Nephron (organoid): ENCODE results near the gene RRP36.

Experiments used
- H3K27ac Mint-ChIP-seq, 3 experiments: 2 replicates each; pipeline ENCODE4 v1.8.0; 2020; ENCODE audit warnings: mixed read lengths in 3 of 3, mild to moderate bottlenecking in 2 of 3, moderate library complexity in 1 of 3
- H3K27me3 Mint-ChIP-seq: 2 replicates; pipeline ENCODE4 v1.8.0; 2021; ENCODE audit warnings: low read depth, mild to moderate bottlenecking, moderate library complexity, mixed read lengths
- H3K36me3 Mint-ChIP-seq: 2 replicates; pipeline ENCODE4 v1.8.0; 2020; ENCODE audit warnings: low read depth, mixed read lengths
- H3K4me1 Mint-ChIP-seq: 2 replicates; pipeline ENCODE4 v1.8.0; 2020; ENCODE audit warnings: mixed read lengths
- H3K4me3 Mint-ChIP-seq, 3 experiments: 2 replicates each; pipeline ENCODE4 v1.8.0; 2020; ENCODE audit warnings: mild to moderate bottlenecking in 3 of 3, mixed read lengths in 3 of 3, moderate library complexity in 2 of 3
- H3K9me3 Mint-ChIP-seq: 2 replicates; pipeline ENCODE4 v1.8.0; 2020; ENCODE audit warnings: mixed read lengths
- TF ChIP-seq, protein P1 (sequence below), 3 experiments: fragments of 200-600 bp; sonication (generic); IDR thresholded peaks; one replicate each; pipeline ENCODE4 v1.5.0; 2021; ENCODE audit warnings: antibody characterized with exemption in 3 of 3; ENCODE audit not compliant: unreplicated experiment in 3 of 3

The RRP36 gene

DNA sequence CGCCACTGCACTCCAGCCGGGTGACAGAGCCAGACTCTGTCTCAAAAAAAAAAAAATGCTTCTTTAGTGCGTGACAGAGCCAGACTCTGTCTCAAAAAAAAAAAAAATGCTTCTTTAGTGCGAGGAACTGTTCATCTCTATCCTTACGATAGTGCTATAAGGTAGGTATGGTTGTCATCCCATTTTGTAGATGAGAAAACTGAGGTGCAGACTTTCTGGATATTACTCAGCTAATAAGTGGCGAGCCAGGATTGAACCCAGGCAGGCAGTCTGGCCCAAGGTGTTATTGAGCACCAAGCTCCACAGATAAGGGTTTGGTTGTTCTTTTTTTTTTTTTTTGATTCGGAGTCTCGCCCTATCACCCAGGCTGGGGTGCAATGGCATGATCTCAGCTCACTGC is 19.6 kb upstream of the RRP36 start:
- TF ChIP-seq, protein P1, sequence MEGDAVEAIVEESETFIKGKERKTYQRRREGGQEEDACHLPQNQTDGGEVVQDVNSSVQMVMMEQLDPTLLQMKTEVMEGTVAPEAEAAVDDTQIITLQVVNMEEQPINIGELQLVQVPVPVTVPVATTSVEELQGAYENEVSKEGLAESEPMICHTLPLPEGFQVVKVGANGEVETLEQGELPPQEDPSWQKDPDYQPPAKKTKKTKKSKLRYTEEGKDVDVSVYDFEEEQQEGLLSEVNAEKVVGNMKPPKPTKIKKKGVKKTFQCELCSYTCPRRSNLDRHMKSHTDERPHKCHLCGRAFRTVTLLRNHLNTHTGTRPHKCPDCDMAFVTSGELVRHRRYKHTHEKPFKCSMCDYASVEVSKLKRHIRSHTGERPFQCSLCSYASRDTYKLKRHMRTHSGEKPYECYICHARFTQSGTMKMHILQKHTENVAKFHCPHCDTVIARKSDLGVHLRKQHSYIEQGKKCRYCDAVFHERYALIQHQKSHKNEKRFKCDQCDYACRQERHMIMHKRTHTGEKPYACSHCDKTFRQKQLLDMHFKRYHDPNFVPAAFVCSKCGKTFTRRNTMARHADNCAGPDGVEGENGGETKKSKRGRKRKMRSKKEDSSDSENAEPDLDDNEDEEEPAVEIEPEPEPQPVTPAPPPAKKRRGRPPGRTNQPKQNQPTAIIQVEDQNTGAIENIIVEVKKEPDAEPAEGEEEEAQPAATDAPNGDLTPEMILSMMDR (IDR thresholded peaks at IDR 0.05; ENCODE audit: unreplicated experiment in 3 of 3): no peak
- Mint-ChIP-seq H3K27me3 (no peaks in the 10 kb centered on the region), H3K9me3 (no peaks in the 10 kb centered on the region)

GRCh38 chr6:43005844-43006243 is 15.6 kb upstream of the RRP36 start:
- H3K4me3 Mint-ChIP-seq: no peak overlapping the region
- TF ChIP-seq, protein P1 (IDR thresholded peaks at IDR 0.05; ENCODE audit: unreplicated experiment in 3 of 3): no peak
- no peaks in the 10 kb centered on the region for H3K4me1 Mint-ChIP-seq
- no peaks in the 10 kb centered on the region for H3K9me3 Mint-ChIP-seq
- peaks cover 42% of the 10 kb centered on the region for H3K36me3 Mint-ChIP-seq
- no peaks in the 10 kb centered on the region for H3K27me3 Mint-ChIP-seq
- no peak overlapping the region for H3K27ac Mint-ChIP-seq

More for the DNA sequence above, 19.6 kb upstream of the RRP36 start:
- H3K27ac Mint-ChIP-seq: no peak overlapping the region
- peaks cover 18% of the 10 kb centered on the region for H3K36me3 Mint-ChIP-seq
- H3K4me1 Mint-ChIP-seq: peaks cover 6% of the 10 kb centered on the region
- no peak overlapping the region for H3K4me3 Mint-ChIP-seq

- Mint-ChIP-seq H3K4me1 (no peaks in the 10 kb centered on the region), H3K4me3 (no peak overlapping the region), H3K9me3 (no peaks in the 10 kb centered on the region), H3K36me3 (peaks cover 44% of the 10 kb centered on the region), H3K27ac (no peak overlapping the region), H3K27me3 (no peaks in the 10 kb centered on the region)
- TF ChIP-seq, protein P1 (IDR thresholded peaks at IDR 0.05; ENCODE audit: unreplicated experiment in 3 of 3): no peak
These were observed 15.2 kb upstream of the RRP36 start for GRCh38 chr6:43006251-43006650.

DNA sequence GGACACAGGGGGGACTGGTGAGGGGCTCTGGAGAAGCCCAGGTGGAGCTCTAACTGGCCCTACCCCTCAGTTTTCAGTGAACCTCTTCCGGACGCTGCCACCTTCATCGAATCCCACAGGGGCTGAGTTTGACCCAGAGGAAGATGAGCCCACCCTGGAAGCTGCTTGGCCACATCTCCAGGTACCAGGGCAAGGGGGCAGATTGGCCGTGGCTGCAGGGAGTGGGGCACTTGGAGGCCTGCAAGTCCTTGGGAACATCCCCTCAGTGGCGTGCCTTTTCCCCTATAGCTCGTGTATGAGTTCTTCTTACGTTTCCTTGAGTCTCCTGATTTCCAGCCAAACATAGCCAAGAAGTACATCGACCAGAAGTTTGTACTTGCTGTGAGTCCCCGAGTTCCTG is 14.3 kb upstream of the RRP36 start:
- H3K9me3 Mint-ChIP-seq: no peaks in the 10 kb centered on the region
- H3K27me3 Mint-ChIP-seq: no peaks in the 10 kb centered on the region
- peaks cover 3% of the 10 kb centered on the region for H3K4me1 Mint-ChIP-seq
- H3K36me3 Mint-ChIP-seq: peaks cover 49% of the 10 kb centered on the region
- H3K27ac Mint-ChIP-seq: no peak overlapping the region
- no peak overlapping the region for H3K4me3 Mint-ChIP-seq
- TF ChIP-seq, protein P1 (IDR thresholded peaks at IDR 0.05; ENCODE audit: unreplicated experiment in 3 of 3): no peak

DNA sequence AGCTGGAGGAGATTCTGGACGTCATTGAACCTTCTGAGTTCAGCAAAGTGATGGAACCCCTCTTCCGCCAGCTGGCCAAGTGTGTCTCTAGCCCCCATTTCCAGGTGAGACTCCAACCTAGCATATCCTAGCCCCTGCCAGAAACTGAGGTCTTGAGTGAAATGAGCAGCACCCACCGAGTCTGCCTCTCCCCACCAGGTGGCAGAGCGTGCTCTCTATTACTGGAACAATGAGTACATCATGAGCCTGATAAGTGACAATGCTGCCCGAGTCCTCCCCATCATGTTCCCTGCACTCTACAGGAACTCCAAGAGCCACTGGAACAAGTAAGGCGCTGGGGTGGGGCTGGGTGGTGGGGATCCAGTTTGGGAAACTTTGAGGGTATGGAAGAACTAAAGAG is 12.3 kb upstream of the RRP36 start:
- TF ChIP-seq, protein P1 (IDR thresholded peaks at IDR 0.05; ENCODE audit: unreplicated experiment in 3 of 3): peak in 2 of 3 experiments; percentile 13 to 28
- Mint-ChIP-seq H3K4me1 (peaks cover 21% of the 10 kb centered on the region), H3K36me3 (peaks cover 49% of the 10 kb centered on the region), H3K4me3 (peak overlapping the region in 1 of 3 experiments; percentile 47), H3K9me3 (no peaks in the 10 kb centered on the region), H3K27ac (no peak overlapping the region), H3K27me3 (peaks cover 4% of the 10 kb centered on the region)

DNA sequence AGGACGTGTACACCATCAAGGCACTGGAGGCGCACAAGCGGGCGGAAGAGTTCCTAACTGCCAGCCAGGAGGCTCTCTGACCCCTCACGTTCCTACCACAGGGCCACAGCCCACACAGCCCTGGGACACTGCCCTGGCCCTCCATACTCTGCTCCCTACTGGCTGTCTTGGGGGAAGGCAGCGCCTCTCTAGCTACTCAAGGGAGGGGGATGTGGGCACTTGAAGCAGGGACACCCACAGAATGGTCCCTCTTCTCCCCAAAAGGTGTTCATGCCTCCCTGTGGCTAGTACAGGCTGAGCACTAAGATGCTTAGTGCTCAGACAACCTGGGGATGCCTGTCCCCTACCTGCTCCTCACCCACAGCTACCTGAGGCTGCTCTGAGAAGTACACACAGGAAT is 10.2 kb upstream of the RRP36 start:
- TF ChIP-seq, protein P1 (IDR thresholded peaks at IDR 0.05; ENCODE audit: unreplicated experiment in 3 of 3): no peak
- Mint-ChIP-seq H3K9me3 (no peaks in the 10 kb centered on the region), H3K4me3 (peak overlapping the region; percentile 94 to 97 (median 94)), H3K36me3 (peaks cover 44% of the 10 kb centered on the region), H3K27ac (no peak overlapping the region), H3K4me1 (peaks cover 37% of the 10 kb centered on the region), H3K27me3 (peaks cover 4% of the 10 kb centered on the region)
